AG09309 (cell line): ENCODE data around the gene BEX3.
A peak's percentile ranks its signal among the peaks of the same experiment; 100 is the strongest.

Experiments
- DNase-seq: peaks from one replicate; pipeline ENCODE4 v3.0.0-alpha.2; 2010; ENCODE audit warnings: low read depth
- H3K4me3 ChIP-seq: 2 replicates; pipeline ENCODE4 v1.5.1; 2011; ENCODE audit warnings: mild to moderate bottlenecking, low read depth, low read length, moderate library complexity; ENCODE audit not compliant: control insufficient read depth
- CTCF ChIP-seq: IDR thresholded peaks from 2 replicates; pipeline ENCODE4 v1.5.1; 2011; ENCODE audit warnings: mild to moderate bottlenecking, low read depth, low read length, inconsistent platforms; ENCODE audit not compliant: insufficient read depth, control insufficient read depth; ENCODE audit errors: missing control alignments

The BEX3 gene

GRCh38 chrX:103396186-103396585, 19.8 kb downstream of the BEX3 start:
- DNase-seq = peak; percentile 5
- H3K4me3 ChIP-seq = no peak overlapping the region
- no peak for TF ChIP-seq CTCF

- TF ChIP-seq CTCF = no peak
- no peak overlapping the region for H3K4me3 ChIP-seq
- no peak for DNase-seq
Observed at GRCh38 chrX:103396660-103397059, 20.3 kb downstream of the BEX3 start.

- DNase-seq = no peak
- TF ChIP-seq CTCF = no peak
- H3K4me3 ChIP-seq = no peak overlapping the region
Observed at GRCh38 chrX:103397707-103398106, 21.4 kb downstream of the BEX3 start.

GRCh38 chrX:103398421-103398864, 22.1 kb downstream of the BEX3 start:
- peak; percentile 37 for DNase-seq

GRCh38 chrX:103399744-103400143, 23.4 kb downstream of the BEX3 start:
- no peak overlapping the region for H3K4me3 ChIP-seq
- no peak for TF ChIP-seq CTCF
- DNase-seq = no peak

More at GRCh38 chrX:103398421-103398864, 22.1 kb downstream of the BEX3 start:
- no peak overlapping the region for H3K4me3 ChIP-seq
- TF ChIP-seq CTCF = no peak

GRCh38 chrX:103400931-103401330, 24.6 kb downstream of the BEX3 start:
- H3K4me3 ChIP-seq = no peak overlapping the region
- no peak for TF ChIP-seq CTCF
- no peak for DNase-seq
